Measurements from ENCODE around the gene EARS2.
"Not testable (repeated sequence)": the region's sequence is repeated elsewhere in the genome, so short reads cannot be mapped to it uniquely, and the experiment has no call there.

EARS2 gene

GRCh38 chr16:23504453-23505179 is 52.5 kb downstream of the EARS2 start:
- DNase-seq, result no peak

DNA sequence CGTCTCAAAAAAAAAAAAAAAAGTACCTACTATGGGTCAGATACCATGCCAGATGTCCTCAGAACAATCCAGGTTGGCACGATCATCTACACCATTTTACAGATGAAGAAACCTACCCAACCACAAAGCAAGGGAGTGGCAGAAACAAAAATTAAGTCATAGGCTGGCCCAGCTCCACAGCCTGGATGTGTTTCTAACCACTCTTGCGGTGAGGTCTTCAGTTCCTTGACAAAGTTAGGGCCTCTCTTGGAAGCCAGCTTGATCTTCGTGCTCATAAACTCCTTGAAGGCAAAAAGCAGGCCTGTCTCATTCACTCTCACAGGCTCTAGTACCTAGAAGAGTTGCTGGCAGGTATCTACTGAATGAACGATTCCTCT is 53.1 kb downstream of the EARS2 start:
- no peak for DNase-seq

DNA sequence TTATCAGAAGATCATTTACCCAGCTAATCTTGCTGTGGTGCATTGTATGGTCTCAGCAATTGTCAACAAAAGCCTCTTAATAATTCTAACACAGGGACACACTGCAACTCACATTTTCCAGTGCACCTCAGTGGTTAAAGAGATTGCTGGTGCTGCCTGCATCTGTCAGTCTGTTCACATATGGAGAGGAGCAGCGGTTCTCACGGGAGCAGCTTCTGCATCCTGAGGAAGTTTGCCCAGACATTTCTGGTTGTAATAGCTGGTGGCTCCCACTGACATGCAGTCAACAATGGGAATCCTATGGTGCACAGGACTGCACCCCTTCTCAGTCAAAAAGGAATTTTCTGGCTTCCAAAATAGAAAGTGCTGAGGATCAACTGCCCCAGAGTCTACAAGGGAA is 54.7 kb downstream of the EARS2 start:
- no peak for DNase-seq

- no peak for DNase-seq
These were observed 55.9 kb downstream of the EARS2 start for GRCh38 chr16:23501291-23501690.

- no peak for DNase-seq
These were observed 56.3 kb downstream of the EARS2 start for GRCh38 chr16:23500862-23501225.

- no peak for DNase-seq
These were observed 56.8 kb downstream of the EARS2 start for GRCh38 chr16:23500212-23500861.

DNA sequence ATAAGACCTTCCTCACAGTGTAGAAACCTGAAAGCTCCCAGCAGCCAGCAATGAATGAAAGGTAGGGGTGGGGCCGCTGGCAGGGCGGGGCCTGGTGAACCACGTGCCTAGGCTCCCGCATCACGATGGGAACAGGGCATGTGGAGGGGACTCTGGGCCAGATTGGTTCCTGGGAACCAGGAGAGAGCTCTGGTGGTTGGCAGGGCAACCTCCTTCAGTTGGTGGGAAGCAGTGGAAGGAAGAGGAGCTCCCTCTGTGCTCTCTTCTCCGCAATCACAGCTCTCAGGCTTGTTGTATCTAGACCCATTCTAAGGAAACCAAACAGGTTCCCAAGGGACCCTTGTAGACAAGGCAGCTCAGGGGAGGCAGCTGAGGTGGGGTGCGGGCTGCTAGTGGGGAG is 57.3 kb downstream of the EARS2 start:
- no peak for DNase-seq

GRCh38 chr16:23498863-23499262 is 58.3 kb downstream of the EARS2 start:
- DNase-seq, result no peak

- no peak for DNase-seq
These were observed 59.6 kb downstream of the EARS2 start for GRCh38 chr16:23497543-23497868.

- no peak for DNase-seq
These were observed 60.2 kb downstream of the EARS2 start for GRCh38 chr16:23496821-23497542.

DNA sequence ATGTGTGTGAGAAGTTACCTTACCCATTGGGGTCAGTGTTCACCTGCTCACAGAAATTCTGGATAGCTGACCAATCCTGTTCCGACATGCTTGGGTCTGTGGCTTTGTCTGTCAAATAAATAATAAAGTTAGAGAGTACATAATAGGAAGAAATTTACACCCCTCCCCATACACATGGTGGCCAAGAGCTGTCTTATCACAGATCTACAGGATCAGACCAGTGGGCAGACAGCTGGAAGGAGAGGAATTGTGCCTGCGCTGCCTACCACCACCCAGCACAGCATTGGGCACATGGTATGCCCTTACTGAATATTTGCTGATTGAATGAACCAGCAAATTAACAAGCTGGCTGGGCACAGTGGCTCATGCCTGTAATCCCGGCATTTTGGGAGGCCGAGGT is 61.5 kb downstream of the EARS2 start:
- DNase-seq, result no peak

- DNase-seq, result no peak
These were observed 63.0 kb downstream of the EARS2 start for GRCh38 chr16:23494188-23494587.

GRCh38 chr16:23491490-23492391 is 65.4 kb downstream of the EARS2 start:
- DNase-seq, result no peak

- no peak for DNase-seq
These were observed 70.7 kb downstream of the EARS2 start for GRCh38 chr16:23486480-23486879.

GRCh38 chr16:23485841-23486240 is 71.3 kb downstream of the EARS2 start:
- no peak for DNase-seq

DNA sequence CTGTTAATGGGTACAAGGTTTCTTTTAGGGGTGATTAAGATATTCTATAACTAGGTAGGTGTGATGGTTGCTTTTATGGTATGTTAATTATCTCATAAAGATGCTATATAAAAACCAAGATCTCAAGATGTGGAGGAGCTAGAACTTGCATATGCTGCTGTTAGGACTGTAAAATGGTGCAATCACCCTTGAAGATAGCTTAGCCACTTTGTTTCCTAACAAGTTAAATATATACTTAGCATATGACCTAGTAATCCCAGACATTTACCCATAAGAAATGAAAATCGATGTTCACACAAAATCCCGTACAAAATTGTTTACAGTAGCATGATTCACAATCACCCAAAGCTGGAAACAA is 71.9 kb downstream of the EARS2 start:
- no peak for DNase-seq

GRCh38 chr16:23484510-23485256 is 72.5 kb downstream of the EARS2 start:
- DNase-seq, result no peak

DNA sequence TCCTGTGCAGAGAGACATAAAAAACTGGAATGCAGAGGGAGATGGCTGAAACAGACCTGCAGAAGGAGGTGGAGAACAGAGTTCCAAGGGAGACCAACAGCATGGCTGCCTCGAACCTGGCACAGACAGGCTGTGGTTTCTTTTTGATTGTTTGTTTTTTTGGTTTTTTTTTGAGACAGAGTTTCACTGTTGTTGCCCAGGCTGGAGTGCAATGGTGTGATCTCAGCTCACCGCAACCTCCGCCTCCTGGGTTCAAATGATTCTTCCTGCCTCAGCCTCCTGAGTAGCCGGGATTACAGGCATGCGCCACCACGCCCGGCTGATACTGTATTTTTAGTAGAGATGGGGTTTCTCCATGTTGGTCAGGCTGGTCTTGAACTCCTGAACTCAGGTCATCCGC is 73.7 kb downstream of the EARS2 start:
- not testable (repeated sequence) for DNase-seq

DNA sequence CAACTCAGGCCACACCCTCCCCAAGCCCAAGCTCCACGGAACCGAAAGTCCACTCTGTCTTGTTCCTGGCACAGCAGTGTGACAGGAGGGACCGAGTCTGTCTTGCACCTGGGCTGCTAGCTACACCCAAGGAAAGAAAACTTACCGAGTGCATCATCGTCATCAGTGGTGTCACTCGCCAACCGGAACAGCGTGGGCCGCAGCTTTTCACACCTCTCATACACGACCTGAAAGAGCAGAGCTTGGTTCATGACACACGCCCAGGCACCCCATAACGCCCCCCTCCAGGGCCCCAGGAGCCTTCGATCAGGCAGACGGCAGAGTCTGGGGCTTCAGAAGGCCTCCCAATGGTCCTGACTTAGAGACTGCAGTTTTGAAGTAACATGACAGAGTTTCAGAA is 74.4 kb downstream of the EARS2 start:
- no peak for DNase-seq

- DNase-seq, result no peak
These were observed 76.9 kb downstream of the EARS2 start for GRCh38 chr16:23480257-23480656.

GRCh38 chr16:23479138-23479537 is 78.0 kb downstream of the EARS2 start:
- DNase-seq, result no peak

- no peak for DNase-seq
These were observed 78.6 kb downstream of the EARS2 start for GRCh38 chr16:23478566-23478965.

GRCh38 chr16:23476289-23476688 is 80.9 kb downstream of the EARS2 start:
- no peak for DNase-seq

All from NCI-H187 treated with DMSO at 0.1 percent for 48 hours (cell line).